ENCODE measurements around the gene NAA10. TPM values are rescaled to one million over a fixed set of nuclear protein-coding genes. Genes with fewer than 3 reads are reported as not detected.

The NAA10 gene
- total RNA-seq, 1 experiment from 2014 or later, result 246 TPM

DNA sequence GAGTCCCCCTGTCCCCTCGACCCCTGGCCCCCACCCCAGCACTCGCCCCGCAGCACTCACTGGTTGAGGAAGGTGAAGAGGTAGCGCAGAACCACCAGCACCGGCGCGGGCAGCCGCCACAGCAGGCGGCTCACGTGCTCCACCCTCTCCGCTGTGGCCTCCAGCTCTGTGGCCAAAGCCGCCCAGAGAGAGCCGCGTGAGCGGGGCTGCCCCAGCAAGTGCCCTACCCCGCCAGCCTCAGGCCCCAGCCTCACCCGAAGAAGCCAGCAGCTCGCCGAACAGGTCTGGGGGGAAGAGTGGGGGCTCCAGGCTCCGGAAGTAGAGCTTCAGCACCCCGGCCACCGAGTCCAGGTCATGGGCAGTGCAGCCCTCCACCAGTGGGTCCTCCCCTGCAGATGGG, 24.4 kb downstream of the NAA10 start:
- H3K4me3 ChIP-seq (ENCODE audit: low read depth in 2 of 2, low read length in 2 of 2), result no peak overlapping the region
- intact Hi-C loops (cut with micrococcal nuclease; ENCODE audit: unreplicated experiment) (no loop called here), in situ Hi-C loops (cut with HindIII; ENCODE audit: low pct_unique_long_range_greater_than_20kb, low sequenced_read_pairs) (no loop called here)
- TF ChIP-seq, protein P1, sequence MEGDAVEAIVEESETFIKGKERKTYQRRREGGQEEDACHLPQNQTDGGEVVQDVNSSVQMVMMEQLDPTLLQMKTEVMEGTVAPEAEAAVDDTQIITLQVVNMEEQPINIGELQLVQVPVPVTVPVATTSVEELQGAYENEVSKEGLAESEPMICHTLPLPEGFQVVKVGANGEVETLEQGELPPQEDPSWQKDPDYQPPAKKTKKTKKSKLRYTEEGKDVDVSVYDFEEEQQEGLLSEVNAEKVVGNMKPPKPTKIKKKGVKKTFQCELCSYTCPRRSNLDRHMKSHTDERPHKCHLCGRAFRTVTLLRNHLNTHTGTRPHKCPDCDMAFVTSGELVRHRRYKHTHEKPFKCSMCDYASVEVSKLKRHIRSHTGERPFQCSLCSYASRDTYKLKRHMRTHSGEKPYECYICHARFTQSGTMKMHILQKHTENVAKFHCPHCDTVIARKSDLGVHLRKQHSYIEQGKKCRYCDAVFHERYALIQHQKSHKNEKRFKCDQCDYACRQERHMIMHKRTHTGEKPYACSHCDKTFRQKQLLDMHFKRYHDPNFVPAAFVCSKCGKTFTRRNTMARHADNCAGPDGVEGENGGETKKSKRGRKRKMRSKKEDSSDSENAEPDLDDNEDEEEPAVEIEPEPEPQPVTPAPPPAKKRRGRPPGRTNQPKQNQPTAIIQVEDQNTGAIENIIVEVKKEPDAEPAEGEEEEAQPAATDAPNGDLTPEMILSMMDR (IDR thresholded peaks at IDR 0.05), result no peak
- TF ChIP-seq, protein P2, sequence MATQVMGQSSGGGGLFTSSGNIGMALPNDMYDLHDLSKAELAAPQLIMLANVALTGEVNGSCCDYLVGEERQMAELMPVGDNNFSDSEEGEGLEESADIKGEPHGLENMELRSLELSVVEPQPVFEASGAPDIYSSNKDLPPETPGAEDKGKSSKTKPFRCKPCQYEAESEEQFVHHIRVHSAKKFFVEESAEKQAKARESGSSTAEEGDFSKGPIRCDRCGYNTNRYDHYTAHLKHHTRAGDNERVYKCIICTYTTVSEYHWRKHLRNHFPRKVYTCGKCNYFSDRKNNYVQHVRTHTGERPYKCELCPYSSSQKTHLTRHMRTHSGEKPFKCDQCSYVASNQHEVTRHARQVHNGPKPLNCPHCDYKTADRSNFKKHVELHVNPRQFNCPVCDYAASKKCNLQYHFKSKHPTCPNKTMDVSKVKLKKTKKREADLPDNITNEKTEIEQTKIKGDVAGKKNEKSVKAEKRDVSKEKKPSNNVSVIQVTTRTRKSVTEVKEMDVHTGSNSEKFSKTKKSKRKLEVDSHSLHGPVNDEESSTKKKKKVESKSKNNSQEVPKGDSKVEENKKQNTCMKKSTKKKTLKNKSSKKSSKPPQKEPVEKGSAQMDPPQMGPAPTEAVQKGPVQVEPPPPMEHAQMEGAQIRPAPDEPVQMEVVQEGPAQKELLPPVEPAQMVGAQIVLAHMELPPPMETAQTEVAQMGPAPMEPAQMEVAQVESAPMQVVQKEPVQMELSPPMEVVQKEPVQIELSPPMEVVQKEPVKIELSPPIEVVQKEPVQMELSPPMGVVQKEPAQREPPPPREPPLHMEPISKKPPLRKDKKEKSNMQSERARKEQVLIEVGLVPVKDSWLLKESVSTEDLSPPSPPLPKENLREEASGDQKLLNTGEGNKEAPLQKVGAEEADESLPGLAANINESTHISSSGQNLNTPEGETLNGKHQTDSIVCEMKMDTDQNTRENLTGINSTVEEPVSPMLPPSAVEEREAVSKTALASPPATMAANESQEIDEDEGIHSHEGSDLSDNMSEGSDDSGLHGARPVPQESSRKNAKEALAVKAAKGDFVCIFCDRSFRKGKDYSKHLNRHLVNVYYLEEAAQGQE (IDR thresholded peaks at IDR 0.05; ENCODE audit: insufficient read depth in 1 of 2, low read depth in 2 of 2, low read length in 1 of 2), result no peak
- TF ChIP-seq TCF7L2 (IDR thresholded peaks at IDR 0.05; ENCODE audit: low read depth, low read length) (no peak), POLR2AphosphoS5 (IDR thresholded peaks at IDR 0.05; ENCODE audit: low read depth, low read length) (no peak)
- H3K27me3 ChIP-seq (ENCODE audit: control insufficient read depth, insufficient read depth, low read length), result no peaks in the 10 kb centered on the region
- no peak overlapping the region for H3K27ac ChIP-seq (ENCODE audit: low read length)
- BruUV-seq (replicated peaks), result no TSS peak
- no peaks in the 10 kb centered on the region for H3K9me3 ChIP-seq (ENCODE audit: control insufficient read depth, insufficient read depth, low read depth, low read length)
- DNase-seq (ENCODE audit: low read depth, low spot score) (no peak), ATAC-seq (no peak)
- no peaks in the 10 kb centered on the region for H3K36me3 ChIP-seq (ENCODE audit: control insufficient read depth, insufficient read depth, low read length)
- H3K4me1 ChIP-seq (ENCODE audit: control insufficient read depth, insufficient read depth, low read length), result peaks cover 9% of the 10 kb centered on the region; the same call in 1 of the 2 replicates
- POLR2A ChIA-PET, result no interaction called here
- CTCF ChIA-PET, result interaction anchor here (0.6 to 3.1 kb wide), 4 partner anchors 12 to 137 kb away, joined by 3 to 24 read pairs (median 4); no protein-coding TSS in a partner anchor

DNA sequence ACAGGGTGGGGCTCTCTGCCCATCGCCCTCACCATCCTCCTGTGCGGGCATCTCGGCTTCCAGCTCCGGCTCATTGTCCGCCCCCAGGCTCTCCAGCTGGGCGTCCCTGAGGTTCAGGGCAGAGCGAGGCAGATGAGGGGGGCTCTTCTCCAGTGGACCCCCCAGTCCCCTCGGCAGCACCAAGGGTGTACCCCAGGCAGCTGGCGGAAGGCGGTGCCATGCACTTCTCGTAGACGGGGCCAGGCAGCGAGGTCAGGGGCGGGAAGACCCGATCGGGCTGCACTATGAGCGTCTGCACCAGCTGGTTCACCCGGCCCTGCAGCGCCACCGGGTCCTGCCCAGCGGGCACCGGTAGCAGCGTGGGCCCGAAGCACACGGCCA, 24.9 kb downstream of the NAA10 start:
- Histone ChIP-seq H3K4me1 (ENCODE audit: control insufficient read depth, insufficient read depth, low read length) (peaks cover 10% of the 10 kb centered on the region), H3K27ac (ENCODE audit: low read length) (no peak overlapping the region), H3K4me3 (ENCODE audit: low read depth in 2 of 2, low read length in 2 of 2) (no peak overlapping the region), H3K36me3 (ENCODE audit: control insufficient read depth, insufficient read depth, low read length) (no peaks in the 10 kb centered on the region), H3K27me3 (ENCODE audit: control insufficient read depth, insufficient read depth, low read length) (no peaks in the 10 kb centered on the region), H3K9me3 (ENCODE audit: control insufficient read depth, insufficient read depth, low read depth, low read length) (no peaks in the 10 kb centered on the region)
- ChIA-PET CTCF (interaction anchor here (0.6 to 3.1 kb wide), 3 partner anchors 13 to 104 kb away, joined by 3 to 24 read pairs (median 3); no protein-coding TSS in a partner anchor), POLR2A (no interaction called here)
- no TSS peak for BruUV-seq (replicated peaks)
- in situ Hi-C loops (cut with HindIII; ENCODE audit: low pct_unique_long_range_greater_than_20kb, low sequenced_read_pairs), result no loop called here
- intact Hi-C loops (cut with micrococcal nuclease; ENCODE audit: unreplicated experiment), result no loop called here
- DNase-seq (ENCODE audit: low read depth, low spot score), result no peak
- ATAC-seq, result no peak
- TF ChIP-seq POLR2AphosphoS5 (IDR thresholded peaks at IDR 0.05; ENCODE audit: low read depth, low read length) (no peak), SIN3A (IDR thresholded peaks at IDR 0.05; ENCODE audit: borderline replicate concordance, insufficient read depth, low read depth, low read length) (no peak)
- TF ChIP-seq, protein P1 (IDR thresholded peaks at IDR 0.05), result no peak
- TF ChIP-seq, protein P2 (IDR thresholded peaks at IDR 0.05; ENCODE audit: insufficient read depth in 1 of 2, low read depth in 2 of 2, low read length in 1 of 2), result no peak

Measured in Panc1 (cell line).